MG63 (cell line): ENCODE data around the gene SH3PXD2A. TPM values are rescaled to one million over a fixed set of nuclear protein-coding genes. Genes with fewer than 3 reads are reported as not detected.
A peak's percentile ranks its signal among the peaks of the same experiment; 100 is the strongest.

ENCODE experiments used
- DNase-seq: peaks from one replicate; pipeline ENCODE4 v3.0.0-alpha.2; 2020
- H3K27me3 ChIP-seq: fragments of 250-450 bp; sonication (Bioruptor Pico); 2 replicates; pipeline ENCODE4 v1.5.1; 2020; ENCODE audit warnings: mild to moderate bottlenecking, moderate library complexity
- H3K36me3 ChIP-seq: fragments of 250-450 bp; sonication (Bioruptor Pico); 2 replicates; pipeline ENCODE4 v1.5.1; 2020; ENCODE audit warnings: mild to moderate bottlenecking, moderate library complexity
- H3K4me3 ChIP-seq: fragments of 250-450 bp; sonication (Bioruptor Pico); 2 replicates; pipeline ENCODE4 v1.5.1; 2020; ENCODE audit warnings: mild to moderate bottlenecking, moderate library complexity
- H3K9me3 ChIP-seq: fragments of 250-450 bp; sonication (Bioruptor Pico); 2 replicates; pipeline ENCODE4 v1.5.1; 2020; ENCODE audit warnings: mild to moderate bottlenecking, moderate library complexity
- total RNA-seq: library from RNA; depleted of rRNA; stranded (reverse); fragments of >200 nt; shearing (Covaris generic); gene quantifications from 2 replicates; pipeline ENCODE4 v1.2.3, GENCODE V29; 2014; ENCODE audit warnings: low replicate concordance

The SH3PXD2A gene
- total RNA-seq, 1 experiment from 2014 or later, result 19.2 TPM

DNA sequence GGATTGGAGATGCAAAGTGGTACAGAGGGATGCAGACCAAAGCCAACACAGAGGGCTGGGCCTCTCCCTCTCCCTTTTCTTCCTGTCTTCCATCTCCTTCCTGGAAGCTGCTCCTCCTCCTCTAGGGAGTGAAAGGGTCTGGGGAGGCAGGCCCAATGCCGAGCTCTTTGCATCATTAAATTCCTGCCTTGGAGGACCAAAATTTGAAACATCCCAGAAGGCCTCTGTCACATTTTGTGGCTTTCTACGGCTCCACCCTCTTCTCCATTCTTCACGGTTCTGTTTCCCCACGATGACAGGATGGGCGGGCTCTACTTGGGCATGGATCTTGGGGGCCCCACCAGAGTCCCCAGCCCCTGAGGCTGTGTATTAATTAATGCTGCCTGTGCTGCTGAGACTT, 285.5 kb downstream of the SH3PXD2A start:
- DNase-seq, result no peak
- Histone ChIP-seq H3K9me3 (no peaks in the 10 kb centered on the region), H3K27me3 (no peaks in the 10 kb centered on the region), H3K4me3 (no peak overlapping the region), H3K36me3 (no peaks in the 10 kb centered on the region)

DNA sequence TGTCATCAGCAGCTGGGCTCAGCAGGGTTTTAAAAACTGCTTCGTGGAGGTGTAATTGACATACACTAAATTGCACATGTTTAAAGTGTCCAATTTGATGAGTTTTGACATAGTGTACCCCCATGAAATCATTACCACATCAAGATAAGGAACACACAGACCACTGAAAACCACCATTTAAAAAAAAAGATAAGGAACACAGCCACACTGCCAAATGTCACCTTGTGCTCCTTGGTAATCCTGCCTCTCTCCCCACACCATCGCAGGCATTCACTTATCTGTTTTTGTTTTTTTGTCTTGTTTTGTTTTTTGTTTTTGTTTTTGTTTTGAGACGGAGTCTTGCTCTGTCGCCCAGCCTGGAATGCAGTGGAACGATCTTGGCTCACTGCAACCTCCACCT, 286.9 kb downstream of the SH3PXD2A start:
- no peak overlapping the region for H3K4me3 ChIP-seq
- H3K9me3 ChIP-seq, result no peaks in the 10 kb centered on the region
- DNase-seq, result no peak
- H3K36me3 ChIP-seq, result no peaks in the 10 kb centered on the region
- no peaks in the 10 kb centered on the region for H3K27me3 ChIP-seq

DNA sequence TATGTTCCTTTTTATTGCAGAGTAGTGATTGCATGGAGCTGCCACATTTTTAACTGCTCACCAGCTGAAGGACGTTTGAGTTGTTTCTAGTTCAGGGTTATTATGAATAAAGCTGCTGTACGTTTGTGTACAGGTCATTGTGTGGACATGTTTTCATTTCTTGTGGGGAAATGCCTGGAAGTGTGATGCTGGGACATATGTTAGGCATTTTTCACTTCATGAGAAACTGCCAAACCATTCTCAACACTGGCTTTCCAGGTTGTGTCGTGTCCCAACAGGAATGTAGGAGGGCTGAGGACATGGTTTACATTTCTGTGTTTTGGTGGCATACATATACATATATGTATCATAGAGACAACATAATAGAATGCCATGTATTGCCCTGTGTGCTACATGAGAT, 288.8 kb downstream of the SH3PXD2A start:
- H3K27me3 ChIP-seq, result no peaks in the 10 kb centered on the region
- no peak for DNase-seq
- H3K9me3 ChIP-seq, result no peaks in the 10 kb centered on the region
- no peak overlapping the region for H3K4me3 ChIP-seq
- no peaks in the 10 kb centered on the region for H3K36me3 ChIP-seq

DNA sequence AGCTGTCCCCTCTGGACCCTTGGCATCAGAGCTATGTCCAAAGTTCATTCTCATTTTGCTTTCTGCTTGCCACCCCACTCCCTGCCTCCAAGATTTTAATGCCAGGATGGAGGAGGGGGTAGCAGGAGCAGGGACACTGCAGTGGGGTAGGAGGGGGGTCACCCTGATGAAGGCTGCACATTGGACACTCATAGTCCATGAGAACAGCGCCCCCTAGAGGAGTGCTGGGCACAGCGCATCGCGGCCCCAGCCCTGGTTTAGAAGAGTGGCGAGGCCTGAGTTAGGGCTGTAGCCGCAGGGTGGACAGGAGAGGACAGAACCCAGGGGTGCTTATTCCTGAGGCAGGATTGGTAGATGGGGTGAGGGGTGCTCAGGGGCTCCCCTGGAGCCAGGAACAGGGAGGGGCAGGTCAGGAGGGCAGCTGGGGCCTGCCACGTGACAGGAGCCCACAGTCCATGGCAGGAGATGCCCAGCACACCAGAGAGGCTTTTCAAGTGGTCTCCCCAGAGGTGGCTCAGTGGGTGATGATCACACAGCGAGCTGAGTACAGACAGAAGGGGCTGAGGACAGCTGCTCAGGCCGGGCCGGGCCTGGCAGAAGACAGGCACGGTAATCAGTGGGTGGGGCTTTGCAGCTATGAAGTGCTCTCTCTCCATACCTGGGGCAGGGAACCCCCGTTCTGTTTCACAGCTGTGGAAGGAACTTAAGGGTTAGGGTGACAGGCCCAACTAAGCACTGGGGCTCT, 290.4 kb downstream of the SH3PXD2A start:
- no peaks in the 10 kb centered on the region for H3K27me3 ChIP-seq
- H3K4me3 ChIP-seq, result no peak overlapping the region
- H3K36me3 ChIP-seq, result no peaks in the 10 kb centered on the region
- DNase-seq, result no peak
- no peaks in the 10 kb centered on the region for H3K9me3 ChIP-seq

DNA sequence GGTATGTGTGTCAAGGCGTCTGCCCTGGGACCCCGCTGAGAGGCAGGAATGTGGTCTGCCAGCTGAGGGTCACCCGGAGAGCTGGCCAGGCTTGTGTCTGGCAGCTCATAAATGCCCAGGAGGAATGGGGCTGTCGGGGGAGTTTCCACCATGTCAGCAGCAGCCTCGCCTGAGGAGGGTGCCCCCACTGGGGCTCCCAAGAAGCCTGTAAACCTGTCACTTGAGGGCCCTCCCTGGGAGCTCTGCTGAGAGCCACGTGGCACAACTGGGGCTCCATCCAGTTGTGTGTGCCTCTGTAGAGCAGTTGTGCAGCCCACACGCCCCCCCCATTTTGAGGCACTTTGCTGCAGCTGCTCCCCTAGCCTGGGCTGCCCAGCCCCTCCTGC, 291.3 kb downstream of the SH3PXD2A start:
- no peak for DNase-seq
- no peaks in the 10 kb centered on the region for H3K27me3 ChIP-seq

DNA sequence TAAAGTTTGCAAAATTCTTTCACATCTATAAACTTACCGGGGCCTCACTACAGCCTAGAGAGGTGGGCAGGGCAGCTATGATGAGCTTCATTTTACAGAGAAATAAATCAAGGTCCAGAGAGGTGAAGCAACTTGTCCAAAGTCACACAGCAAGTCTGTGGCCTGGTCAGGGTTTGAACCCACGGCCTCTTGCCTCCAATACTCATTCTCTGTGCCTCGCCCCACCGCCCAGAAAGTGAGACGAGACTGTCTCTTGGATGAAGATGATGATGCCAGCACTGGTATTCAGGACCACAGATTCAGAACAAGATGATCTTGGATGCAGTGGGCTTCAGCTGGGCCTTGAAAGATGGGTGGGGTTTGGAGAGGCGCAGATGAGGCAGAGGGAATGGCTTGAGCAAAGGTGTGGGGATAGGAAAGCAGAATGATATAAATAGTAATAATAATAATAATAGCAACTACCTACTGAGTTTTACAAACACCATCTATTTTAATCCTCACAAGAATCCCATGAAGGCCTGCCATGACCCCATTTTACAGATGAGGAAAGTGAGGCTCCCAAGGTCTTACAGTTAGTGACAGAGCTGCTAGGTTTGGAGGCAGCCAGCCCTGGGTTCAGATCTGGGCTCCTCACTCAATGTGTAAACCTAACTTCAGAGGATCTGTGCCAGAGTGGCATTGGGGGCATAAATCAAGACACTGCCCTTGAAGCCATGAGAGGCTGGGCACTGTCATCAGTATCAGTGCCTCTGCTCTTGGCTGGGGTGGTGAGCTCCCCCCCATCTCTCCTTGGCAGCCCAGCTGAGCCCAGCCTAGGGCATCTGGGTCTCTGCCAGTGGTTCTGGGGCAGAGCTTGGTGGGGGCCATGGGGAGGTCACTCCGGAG, 291.9 kb downstream of the SH3PXD2A start:
- H3K27me3 ChIP-seq, result no peaks in the 10 kb centered on the region
- no peak for DNase-seq

More for the DNA sequence above, 291.3 kb downstream of the SH3PXD2A start:
- Histone ChIP-seq H3K9me3 (no peaks in the 10 kb centered on the region), H3K36me3 (no peaks in the 10 kb centered on the region), H3K4me3 (no peak overlapping the region)

DNA sequence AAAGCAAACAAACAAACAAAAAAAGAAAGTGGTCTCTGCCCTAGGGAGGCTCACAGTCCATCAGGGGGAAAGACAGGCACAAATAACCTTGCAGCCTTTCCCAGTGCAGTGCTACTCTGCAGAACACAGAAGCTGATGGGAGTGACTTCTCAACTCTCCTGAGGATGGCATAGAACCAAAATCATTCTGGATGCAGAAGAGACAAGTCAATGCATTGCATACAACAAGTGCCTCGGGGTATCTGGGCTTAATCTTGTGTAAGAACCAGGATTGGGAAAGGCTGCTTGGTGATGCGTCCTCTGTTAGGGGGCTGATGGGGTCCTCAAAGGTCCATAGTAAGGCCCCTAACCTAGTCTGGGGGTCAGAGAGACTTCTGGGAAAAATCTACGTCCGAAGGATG, 293.0 kb downstream of the SH3PXD2A start:
- DNase-seq, result no peak
- no peaks in the 10 kb centered on the region for H3K36me3 ChIP-seq
- H3K9me3 ChIP-seq, result no peaks in the 10 kb centered on the region
- no peak overlapping the region for H3K4me3 ChIP-seq
- H3K27me3 ChIP-seq, result no peaks in the 10 kb centered on the region

More for the DNA sequence above, 291.9 kb downstream of the SH3PXD2A start:
- Histone ChIP-seq H3K4me3 (no peak overlapping the region), H3K9me3 (no peaks in the 10 kb centered on the region), H3K36me3 (no peaks in the 10 kb centered on the region)

DNA sequence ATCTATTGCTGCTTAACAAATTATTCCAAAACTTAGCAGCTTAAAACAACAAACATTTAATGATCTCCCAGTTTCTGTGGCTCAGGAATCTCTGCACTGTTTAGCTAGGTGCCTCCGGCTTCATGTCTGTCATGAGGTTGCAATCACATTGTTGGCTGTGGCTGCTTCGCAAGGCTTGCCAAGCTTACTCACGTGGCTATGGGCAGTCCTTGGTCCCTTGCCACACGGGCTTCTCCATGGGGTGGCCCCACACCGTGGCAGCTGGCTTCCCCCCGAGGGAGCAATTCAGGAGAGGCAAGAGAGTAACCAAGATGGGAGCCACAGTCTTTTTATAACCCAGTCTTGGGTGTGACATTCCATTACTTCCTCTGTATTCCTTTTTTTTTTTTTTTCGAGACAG, 294.5 kb downstream of the SH3PXD2A start:
- H3K9me3 ChIP-seq, result no peaks in the 10 kb centered on the region
- no peak overlapping the region for H3K4me3 ChIP-seq
- H3K36me3 ChIP-seq, result no peaks in the 10 kb centered on the region
- no peaks in the 10 kb centered on the region for H3K27me3 ChIP-seq
- no peak for DNase-seq

DNA sequence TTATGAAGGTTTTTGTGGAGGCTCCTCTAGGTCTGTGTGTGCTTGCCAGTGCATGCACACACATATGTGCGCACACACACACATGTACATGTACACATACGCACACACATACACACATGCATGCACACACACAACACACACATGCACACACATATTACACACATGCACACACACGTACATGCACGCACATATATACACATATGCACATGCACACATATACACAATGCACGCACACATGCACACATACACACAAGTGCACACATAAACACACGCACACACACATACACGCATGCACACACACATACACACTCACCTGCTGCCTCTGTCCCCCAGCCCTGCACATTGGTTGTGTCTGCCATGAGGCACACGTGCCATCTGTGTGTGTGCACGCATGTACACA, 295.6 kb downstream of the SH3PXD2A start:
- Histone ChIP-seq H3K36me3 (no peaks in the 10 kb centered on the region), H3K27me3 (no peaks in the 10 kb centered on the region), H3K4me3 (no peak overlapping the region), H3K9me3 (no peaks in the 10 kb centered on the region)
- DNase-seq, result no peak

DNA sequence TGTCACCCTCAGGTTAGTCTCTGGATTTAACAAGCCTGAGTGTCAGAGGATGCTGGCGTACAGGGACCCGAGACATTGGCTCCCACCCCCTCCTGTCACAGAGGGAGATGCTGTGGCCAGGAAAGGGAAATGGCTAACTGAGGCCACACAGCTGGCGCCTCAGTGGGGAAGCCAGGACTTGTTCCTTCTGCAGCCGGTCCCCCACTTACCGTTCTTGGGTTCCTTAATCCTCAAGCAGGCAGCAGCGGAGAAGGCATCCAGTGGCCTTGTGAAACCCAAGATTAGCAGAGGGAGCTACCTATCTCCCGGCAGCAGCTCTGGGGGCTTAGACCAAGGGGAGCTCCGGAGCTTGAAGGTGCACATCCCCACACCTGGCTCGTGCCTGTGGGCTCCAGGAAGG, 296.5 kb downstream of the SH3PXD2A start:
- H3K9me3 ChIP-seq, result no peaks in the 10 kb centered on the region
- H3K36me3 ChIP-seq, result no peaks in the 10 kb centered on the region
- no peak for DNase-seq
- H3K4me3 ChIP-seq, result no peak overlapping the region
- H3K27me3 ChIP-seq, result no peaks in the 10 kb centered on the region

DNA sequence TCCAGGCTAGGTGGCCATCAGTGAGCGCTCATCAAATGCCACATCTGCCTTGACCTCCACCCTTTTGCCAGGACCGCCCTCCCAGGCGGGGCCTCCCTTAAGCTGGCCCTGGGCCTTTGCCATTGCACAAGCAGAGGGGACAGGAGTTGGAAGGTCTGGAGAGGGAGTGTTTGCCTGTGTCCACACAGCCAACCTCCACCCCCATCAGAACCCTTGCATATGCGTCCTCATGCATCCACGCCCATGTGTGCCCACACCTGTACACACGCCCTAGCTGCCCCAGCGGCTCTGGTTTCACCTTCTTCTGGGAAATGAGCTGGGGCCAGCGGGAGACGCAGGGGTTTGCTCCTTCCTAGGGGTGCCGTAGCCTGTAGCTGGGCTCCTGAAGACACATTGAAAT, 297.9 kb downstream of the SH3PXD2A start:
- H3K9me3 ChIP-seq, result no peaks in the 10 kb centered on the region
- no peak overlapping the region for H3K4me3 ChIP-seq
- no peak for DNase-seq
- no peaks in the 10 kb centered on the region for H3K27me3 ChIP-seq
- H3K36me3 ChIP-seq, result no peaks in the 10 kb centered on the region

DNA sequence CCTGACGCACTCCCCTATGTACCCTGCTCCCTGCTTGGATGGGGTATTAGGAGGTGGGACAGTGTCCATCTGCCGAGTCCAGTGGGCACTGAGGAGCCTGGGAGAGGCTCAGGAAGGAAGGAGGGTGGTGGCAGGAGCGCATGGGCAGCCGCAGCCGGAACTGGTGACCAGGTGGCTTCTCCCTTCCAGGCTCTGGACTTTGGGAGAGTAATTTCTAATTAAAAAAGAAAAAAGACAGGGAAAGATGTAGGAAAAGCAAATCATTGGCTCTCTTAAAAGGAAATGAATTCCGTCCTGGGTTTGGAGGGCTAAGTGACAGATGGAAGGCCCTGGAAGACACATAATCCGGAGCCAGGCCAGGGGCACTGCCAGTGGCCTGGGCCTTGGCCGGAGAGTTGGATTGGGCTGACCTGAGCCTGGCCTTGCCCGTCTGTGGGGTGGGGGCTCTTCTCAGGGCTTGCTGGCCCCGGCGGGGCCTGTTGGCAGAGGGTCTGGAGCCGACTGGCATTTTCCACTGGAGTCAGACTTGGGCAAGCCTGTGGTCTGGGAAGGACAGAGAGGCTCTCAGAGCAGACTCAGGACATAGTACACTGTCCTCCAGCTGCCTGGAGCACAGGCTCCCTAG, 298.9 kb downstream of the SH3PXD2A start:
- Histone ChIP-seq H3K9me3 (no peaks in the 10 kb centered on the region), H3K36me3 (no peaks in the 10 kb centered on the region), H3K27me3 (no peaks in the 10 kb centered on the region), H3K4me3 (no peak overlapping the region)
- no peak for DNase-seq

DNA sequence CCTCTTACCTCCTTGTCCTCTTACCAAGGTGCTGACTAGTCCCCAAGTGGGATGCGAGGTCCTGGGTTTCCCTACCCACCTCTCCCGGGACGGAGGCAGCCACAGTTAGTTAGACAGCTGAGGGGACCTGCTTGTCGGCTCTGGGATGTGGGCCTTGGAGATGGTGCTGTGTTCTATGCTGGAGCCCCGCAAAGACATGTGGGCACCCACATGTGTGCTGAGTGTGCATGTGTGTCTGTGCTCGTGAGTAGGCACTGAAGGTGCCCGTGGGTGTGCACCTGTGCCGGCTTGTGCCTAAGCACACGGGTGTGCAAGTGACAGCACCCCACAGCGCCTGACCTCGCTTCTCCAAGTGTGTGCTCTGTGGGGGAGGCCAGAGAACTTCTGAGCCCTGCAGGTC, 299.7 kb downstream of the SH3PXD2A start:
- Histone ChIP-seq H3K9me3 (no peaks in the 10 kb centered on the region), H3K36me3 (no peaks in the 10 kb centered on the region), H3K4me3 (no peak overlapping the region), H3K27me3 (no peaks in the 10 kb centered on the region)
- no peak for DNase-seq

DNA sequence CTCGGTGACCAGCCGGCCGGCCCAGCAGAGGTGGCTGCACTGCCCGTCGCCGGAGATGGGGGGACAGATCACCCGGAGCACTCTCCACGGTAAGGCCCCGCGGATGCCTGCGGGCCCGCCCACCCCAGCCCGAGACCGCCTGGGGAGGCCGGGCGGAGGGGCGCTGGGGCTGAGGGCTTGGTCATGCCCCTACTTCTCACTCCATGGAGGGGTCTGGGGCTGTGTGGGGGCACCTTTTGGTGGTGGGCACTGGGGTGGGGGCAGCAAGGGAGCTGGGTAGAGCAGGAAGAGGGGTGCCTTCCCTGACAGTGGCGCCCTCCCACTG, 300.1 kb downstream of the SH3PXD2A start:
- H3K27me3 ChIP-seq, result no peaks in the 10 kb centered on the region
- H3K9me3 ChIP-seq, result no peaks in the 10 kb centered on the region

DNA sequence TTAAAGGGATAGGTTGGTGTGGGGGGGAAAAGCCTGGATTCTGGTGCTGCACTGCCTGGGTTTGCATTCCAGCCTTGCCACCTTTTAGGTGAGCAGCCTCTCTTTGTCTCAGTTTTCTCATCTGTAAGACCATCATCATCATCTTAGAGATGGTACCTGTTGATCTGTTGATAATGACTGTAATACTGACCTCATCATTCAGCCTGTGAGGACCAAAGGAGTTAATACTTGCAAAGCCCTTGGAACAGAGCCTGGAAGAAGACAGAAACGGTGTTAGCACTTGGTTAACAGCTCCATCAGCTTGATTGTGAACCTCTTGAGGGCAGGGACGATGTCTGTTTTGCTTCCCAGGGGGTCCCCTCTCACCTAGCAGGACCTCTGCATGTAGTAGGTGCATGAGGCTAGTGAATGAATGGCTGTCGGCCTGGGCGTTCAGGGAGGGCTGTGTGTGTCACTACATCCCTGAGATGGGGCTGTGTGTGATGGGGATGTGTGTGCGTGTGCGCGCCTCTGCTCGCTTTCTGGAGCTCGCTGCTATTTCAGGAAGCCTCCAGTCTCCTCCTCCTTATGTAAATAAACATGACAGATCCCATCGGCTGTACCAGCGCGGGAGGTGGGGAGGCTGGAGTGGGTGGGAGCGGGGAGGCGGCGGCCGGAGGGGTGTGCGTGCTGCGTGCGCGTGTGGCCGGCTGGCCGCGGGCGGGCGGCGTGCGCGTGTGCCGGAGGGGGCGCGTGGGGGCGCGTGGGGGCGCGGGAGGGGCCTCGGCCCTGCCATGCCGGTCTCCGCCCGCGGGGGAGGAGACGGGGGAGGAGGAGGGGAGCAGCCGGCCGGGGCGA, 300.7 kb downstream of the SH3PXD2A start:
- no peaks in the 10 kb centered on the region for H3K27me3 ChIP-seq
- DNase-seq, result peak; percentile 39
- H3K9me3 ChIP-seq, result no peaks in the 10 kb centered on the region
- H3K4me3 ChIP-seq, result no peak overlapping the region
- H3K36me3 ChIP-seq, result no peaks in the 10 kb centered on the region

More for the DNA sequence above, 300.1 kb downstream of the SH3PXD2A start:
- no peak for DNase-seq
- no peak overlapping the region for H3K4me3 ChIP-seq
- H3K36me3 ChIP-seq, result no peaks in the 10 kb centered on the region

DNA sequence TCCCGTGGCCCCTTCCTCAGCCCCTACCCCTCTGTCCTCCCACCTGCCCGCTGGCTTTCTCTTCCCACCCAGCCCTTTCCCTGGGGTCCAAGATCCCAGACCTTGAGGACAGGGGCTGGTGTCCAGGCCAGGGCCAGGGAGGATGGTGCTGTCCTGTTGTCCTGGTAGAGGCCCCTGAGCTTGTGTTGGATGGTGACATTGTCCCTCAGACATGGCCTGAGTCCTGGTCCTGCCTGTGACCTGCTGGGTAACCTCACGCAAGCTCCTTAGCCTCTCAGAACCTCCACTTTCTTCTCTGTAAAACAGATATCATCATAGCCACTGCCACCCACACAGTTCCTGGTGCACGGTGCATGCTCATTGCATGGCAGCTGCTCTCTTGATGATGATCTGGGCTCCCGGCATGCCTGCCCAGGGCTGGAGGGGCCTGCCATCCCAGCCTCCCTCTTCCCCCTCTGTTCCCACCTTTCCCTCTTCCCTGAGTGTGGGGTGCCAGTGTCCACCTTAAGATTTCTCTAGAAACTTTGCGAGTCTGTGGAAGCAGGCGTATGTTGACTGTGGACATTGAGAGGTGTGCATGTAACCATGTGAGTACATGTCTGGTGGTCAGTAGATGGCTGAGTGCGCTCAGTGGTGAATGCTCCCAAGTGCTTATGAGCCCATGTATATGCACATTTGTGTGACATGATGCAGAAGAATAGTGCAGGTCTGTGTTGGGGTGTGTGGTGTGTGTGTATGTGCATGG, 301.5 kb downstream of the SH3PXD2A start:
- H3K36me3 ChIP-seq, result no peaks in the 10 kb centered on the region
- no peak overlapping the region for H3K4me3 ChIP-seq
- H3K27me3 ChIP-seq, result no peaks in the 10 kb centered on the region
- H3K9me3 ChIP-seq, result no peaks in the 10 kb centered on the region
- no peak for DNase-seq
